IMR-90 (cell line): ENCODE results near the gene PTPRG. TPM values are rescaled to one million over a fixed set of nuclear protein-coding genes. Genes with fewer than 3 reads are reported as not detected.

Experiments
- ATAC-seq: fragments of 200-7000 bp; cut with Tn5 transposase; 2 replicates; pipeline ENCODE4 v1.9.1; 2020; ENCODE audit warnings: low read depth, mild to moderate bottlenecking, moderate library complexity
- BruUV-seq: library from RNA; stranded (reverse); fragments of 400-500 nt; replicated peaks from 2 replicates; lab custom pipeline; 2021; lab: Mats Ljungman, UMichigan
- CTCF ChIA-PET: fragments of 300-600 bp; formaldehyde crosslinking; extraction: SDS; loops from one replicate; lab custom pipeline; 2021; ENCODE audit warnings: antibody characterized with exemption; lab: Yijun Ruan, JAX
- POLR2A ChIA-PET: fragments of 300-600 bp; sonication (Branson Sonifier 250); formaldehyde crosslinking; loops from one replicate; lab custom pipeline; 2022; ENCODE audit warnings: antibody characterized with exemption; ENCODE audit not compliant: unreplicated experiment; lab: Charles Lee
- DNase-seq: peaks from one replicate; pipeline ENCODE4 v3.0.0; 2013
- H2AFZ ChIP-seq: replicated peaks from 2 replicates; pipeline ENCODE3; 2013; ENCODE audit warnings: low read length, mild to moderate bottlenecking; ENCODE audit not compliant: poor library complexity
- H2AK5ac ChIP-seq: 2 replicates; pipeline ENCODE4 v1.6.1; 2013; ENCODE audit warnings: low read depth, low read length, inconsistent platforms
- H2AK9ac ChIP-seq: replicated peaks from 2 replicates; pipeline ENCODE3; 2013; ENCODE audit warnings: mild to moderate bottlenecking, low read depth, low read length, moderate library complexity; ENCODE audit not compliant: poor library complexity
- H2BK120ac ChIP-seq: 2 replicates; pipeline ENCODE4 v1.6.1; 2013; ENCODE audit warnings: low read depth, low read length, inconsistent platforms
- H2BK15ac ChIP-seq: 3 replicates; pipeline ENCODE4 v1.6.1; 2013; ENCODE audit warnings: low read depth, low read length, inconsistent platforms
- H2BK20ac ChIP-seq: 2 replicates; pipeline ENCODE4 v1.6.1; 2013; ENCODE audit warnings: low read depth, mild to moderate bottlenecking, inconsistent platforms, low read length, moderate library complexity
- H2BK5ac ChIP-seq: 2 replicates; pipeline ENCODE4 v1.6.1; 2013; ENCODE audit warnings: mild to moderate bottlenecking, low read depth, low read length, inconsistent platforms; ENCODE audit not compliant: poor library complexity, severe bottlenecking
- H3K14ac ChIP-seq: replicated peaks from 2 replicates; pipeline ENCODE4 v1.6.1; 2013; ENCODE audit warnings: low read depth, low read length, inconsistent platforms
- H3K18ac ChIP-seq: 2 replicates; pipeline ENCODE4 v1.6.1; 2013; ENCODE audit warnings: low read depth, low read length, control low read depth
- H3K23ac ChIP-seq: 2 replicates; pipeline ENCODE4 v1.6.1; 2013; ENCODE audit warnings: low read depth, low read length, inconsistent platforms
- H3K27ac ChIP-seq: 2 replicates; pipeline ENCODE4 v1.5.1; 2013; ENCODE audit warnings: mild to moderate bottlenecking, control low read depth, low read length; ENCODE audit not compliant: insufficient read depth
- H3K27me3 ChIP-seq: 2 replicates; pipeline ENCODE4 v1.6.1; 2013; ENCODE audit warnings: low read length; ENCODE audit not compliant: control insufficient read depth, insufficient read depth
- H3K36me3 ChIP-seq: 2 replicates; pipeline ENCODE4 v1.6.1; 2013; ENCODE audit warnings: low read length, mixed read lengths; ENCODE audit not compliant: control insufficient read depth, insufficient read depth
- H3K4ac ChIP-seq: 2 replicates; pipeline ENCODE4 v1.6.1; 2013; ENCODE audit warnings: low read depth, low read length, inconsistent platforms
- H3K4me1 ChIP-seq: 2 replicates; pipeline ENCODE4 v1.6.1; 2013; ENCODE audit warnings: low read length, mixed read lengths; ENCODE audit not compliant: control insufficient read depth, insufficient read depth
- H3K4me2 ChIP-seq: 2 replicates; pipeline ENCODE4 v1.6.1; 2013; ENCODE audit warnings: low read depth, mild to moderate bottlenecking, control low read depth, low read length, moderate library complexity
- H3K4me3 ChIP-seq: 2 replicates; pipeline ENCODE4 v1.5.1; 2013; ENCODE audit warnings: low read depth, mild to moderate bottlenecking, control low read depth, low read length, moderate library complexity; ENCODE audit not compliant: insufficient read depth
- H3K56ac ChIP-seq: 2 replicates; pipeline ENCODE4 v1.6.1; 2013; ENCODE audit warnings: low read length, inconsistent platforms; ENCODE audit not compliant: insufficient read depth; ENCODE audit errors: extremely low read depth
- H3K79me1 ChIP-seq, 2 experiments: 2 replicates each; pipeline ENCODE4 v1.6.1; 2013; ENCODE audit warnings: low read length in 2 of 2, inconsistent platforms in 1 of 2, low read depth in 1 of 2
- H3K9ac ChIP-seq: 2 replicates; pipeline ENCODE4 v1.6.1; 2013; ENCODE audit warnings: low read depth, low read length, control low read depth
- H3K9me1 ChIP-seq: 2 replicates; pipeline ENCODE4 v1.6.1; 2013; ENCODE audit warnings: low read length, inconsistent platforms; ENCODE audit not compliant: insufficient read depth
- H3K9me3 ChIP-seq: 2 replicates; pipeline ENCODE4 v1.6.1; 2013; ENCODE audit warnings: low read length; ENCODE audit not compliant: control insufficient read depth, insufficient read depth
- H4K20me1 ChIP-seq: 2 replicates; pipeline ENCODE4 v1.6.1; 2013; ENCODE audit warnings: low read length, inconsistent platforms; ENCODE audit not compliant: insufficient read depth
- H4K5ac ChIP-seq: 2 replicates; pipeline ENCODE4 v1.6.1; 2013; ENCODE audit warnings: mild to moderate bottlenecking, low read depth, low read length, control low read depth
- H4K8ac ChIP-seq, 2 experiments: 2 replicates each; pipeline ENCODE4 v1.6.1; 2013; ENCODE audit warnings: low read depth in 2 of 2, low read length in 2 of 2, control low read depth in 1 of 2, inconsistent platforms in 1 of 2
- H4K91ac ChIP-seq: 2 replicates; pipeline ENCODE4 v1.6.1; 2013; ENCODE audit warnings: low read depth, low read length, inconsistent platforms; ENCODE audit not compliant: insufficient read depth
- BHLHE40 ChIP-seq: fragments of 150-350 bp; IDR thresholded peaks from 2 replicates; pipeline ENCODE4 v1.6.1; 2016; ENCODE audit warnings: mild to moderate bottlenecking, low read depth, low read length
- CEBPB ChIP-seq: IDR thresholded peaks from 2 replicates; pipeline ENCODE4 v1.6.1; 2012; ENCODE audit warnings: low read depth, low read length, improper control_type of control experiment
- CHD1 ChIP-seq: IDR thresholded peaks from 2 replicates; pipeline ENCODE4 v1.6.1; 2012; ENCODE audit warnings: low read depth, low read length, improper control_type of control experiment
- FOS ChIP-seq: fragments of 150-350 bp; IDR thresholded peaks from 2 replicates; pipeline ENCODE4 v1.6.1; 2016; ENCODE audit warnings: low read depth, low read length
- MAFK ChIP-seq: IDR thresholded peaks from 2 replicates; pipeline ENCODE4 v1.6.1; 2012; ENCODE audit warnings: low read depth, low read length, improper control_type of control experiment
- MAZ ChIP-seq: IDR thresholded peaks from 2 replicates; pipeline ENCODE4 v1.6.1; 2012; ENCODE audit warnings: low read depth, mild to moderate bottlenecking, low read length, improper control_type of control experiment, moderate library complexity, borderline replicate concordance
- MXI1 ChIP-seq: IDR thresholded peaks from 2 replicates; pipeline ENCODE4 v1.6.1; 2012; ENCODE audit warnings: low read depth, mild to moderate bottlenecking, low read length, moderate library complexity, borderline replicate concordance
- NFE2L2 ChIP-seq: fragments of 150-350 bp; IDR thresholded peaks from 2 replicates; pipeline ENCODE4 v1.6.1; 2016; ENCODE audit warnings: low read depth, mild to moderate bottlenecking, low read length
- POLR2A ChIP-seq: IDR thresholded peaks from 2 replicates; pipeline ENCODE4 v1.6.1; 2012; ENCODE audit warnings: mild to moderate bottlenecking, low read depth, low read length
- RAD21 ChIP-seq: IDR thresholded peaks from 2 replicates; pipeline ENCODE4 v1.6.1; 2012; ENCODE audit warnings: low read length, improper control_type of control experiment
- RCOR1 ChIP-seq: IDR thresholded peaks from 2 replicates; pipeline ENCODE4 v1.6.1; 2012; ENCODE audit warnings: mild to moderate bottlenecking, low read length, improper control_type of control experiment; ENCODE audit not compliant: insufficient replicate concordance
- RFX5 ChIP-seq: IDR thresholded peaks from 2 replicates; pipeline ENCODE4 v1.8.0; 2012; ENCODE audit warnings: low read depth, mild to moderate bottlenecking, low read length, moderate library complexity
- SMC3 ChIP-seq: fragments of 150-350 bp; IDR thresholded peaks from 2 replicates; pipeline ENCODE4 v1.6.1; 2016; ENCODE audit warnings: low read depth, mild to moderate bottlenecking, antibody characterized with exemption, low read length, moderate library complexity
- WGBS, 2 experiments: methylation state at CpG; one replicate each; pipeline versions ENCODE4 v1.1.5 to v1.1.7; 2013; ENCODE audit warnings: missing lambda C conversion rate in 2 of 2; ENCODE audit not compliant: insufficient read length in 1 of 2; ENCODE audit errors: extremely low coverage in 2 of 2; 5-methylcytosine and 5-hydroxymethylcytosine counted together
- dilution Hi-C: fragments of 300-500 bp; cut with HindIII; formaldehyde crosslinking; loops from one replicate; pipeline ENCODE4 v1.14.3; 2018; ENCODE audit warnings: low sequenced_read_pairs; ENCODE audit not compliant: unreplicated experiment
- in situ Hi-C: fragments of 300-500 bp; cut with MboI; formaldehyde crosslinking; loops from 3 replicates; pipeline ENCODE4 v1.14.3; 2019; ENCODE audit warnings: low sequenced_read_pairs, inconsistent platforms, mixed read lengths
- intact Hi-C: fragments of 100-400 bp; cut with micrococcal nuclease; formaldehyde crosslinking; loops from 2 replicates; pipeline ENCODE4 v1.10.0; 2022
- polyA plus RNA-seq, 3 experiments: library from polyadenylated mRNA; depleted of rRNA; stranded (reverse); fragments of >200 nt; gene quantifications; 2 replicates each; pipeline ENCODE4 v1.2.3, GENCODE V29; 2012; ENCODE audit warnings: low replicate concordance in 1 of 3
- total RNA-seq: library from RNA; depleted of rRNA; stranded (reverse); fragments of >200 nt; gene quantifications from 2 replicates; pipeline ENCODE4 v1.2.3, GENCODE V29; 2012
- TF ChIP-seq, protein P1 (sequence below): fragments of 150-350 bp; IDR thresholded peaks from 2 replicates; pipeline ENCODE4 v1.6.1; 2016; ENCODE audit warnings: low read depth, mild to moderate bottlenecking, low read length, moderate library complexity, borderline replicate concordance
- TF ChIP-seq, protein P2 (sequence below): fragments of 150-350 bp; IDR thresholded peaks from 2 replicates; pipeline ENCODE4 v1.6.1; 2017; ENCODE audit warnings: mild to moderate bottlenecking, antibody characterized with exemption, low read length, low read depth
- TF ChIP-seq, protein P3 (sequence below): conservative IDR thresholded peaks from 2 replicates; pipeline ENCODE4 v1.5.1; 2012; ENCODE audit warnings: mild to moderate bottlenecking, low read depth, low read length, improper control_type of control experiment

The PTPRG gene
- total and polyA plus RNA-seq, 2 of the 4 experiments (the other 2 are of a cell fraction), result 7.7 to 31.0 TPM

DNA sequence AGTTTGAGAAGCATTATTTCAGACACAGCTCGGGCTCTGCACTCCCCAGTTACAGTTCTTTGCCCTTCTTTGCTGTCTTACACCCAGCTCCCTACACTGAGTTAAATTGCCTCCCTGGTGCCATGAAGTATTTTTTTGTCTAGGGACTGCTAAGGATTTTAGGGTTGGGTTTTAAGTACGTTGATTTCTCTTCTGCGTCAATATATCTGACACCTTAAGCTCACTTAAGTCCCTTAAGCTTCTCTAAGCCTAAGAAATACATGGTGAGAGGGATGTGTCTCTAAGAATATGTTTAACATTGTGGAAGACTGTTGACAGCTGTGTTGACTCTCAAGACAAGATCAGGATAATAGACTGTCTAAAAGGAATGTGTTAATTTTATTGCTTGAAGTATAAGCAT lies 400.5 kb downstream of the PTPRG start:
- H3K9me1 ChIP-seq, result peaks cover 13% of the 10 kb centered on the region
- no peak overlapping the region for H2BK15ac ChIP-seq
- H3K36me3 ChIP-seq, result no peaks in the 10 kb centered on the region
- H4K20me1 ChIP-seq, result peaks cover 20% of the 10 kb centered on the region; the same call in 1 of the 2 replicates
- H3K4me1 ChIP-seq, result peaks cover 2% of the 10 kb centered on the region; the same call in 1 of the 2 replicates
- no peak overlapping the region for H2AFZ ChIP-seq
- H4K8ac ChIP-seq, result no peak overlapping the region
- H3K4ac ChIP-seq, result no peak overlapping the region
- no peaks in the 10 kb centered on the region for H3K27me3 ChIP-seq
- H3K4me2 ChIP-seq, result no peak overlapping the region
- WGBS, 2 experiments, result no CpG with 5 or more reads among the region's 3 CpGs
- no peak overlapping the region for H3K9ac ChIP-seq
- in situ Hi-C loops (no loop called here), dilution Hi-C loops (no loop called here), intact Hi-C loops (no loop called here)
- no peaks in the 10 kb centered on the region for H3K9me3 ChIP-seq
- H4K91ac ChIP-seq, result no peak overlapping the region
- no peak for ATAC-seq
- no peak for TF ChIP-seq CHD1
- TF ChIP-seq NFE2L2, result no peak
- TF ChIP-seq SMC3, result no peak
- no peak for TF ChIP-seq CEBPB
- no peak for TF ChIP-seq RCOR1
- TF ChIP-seq POLR2A, result no peak
- TF ChIP-seq MAFK, result no peak
- TF ChIP-seq, protein P1, sequence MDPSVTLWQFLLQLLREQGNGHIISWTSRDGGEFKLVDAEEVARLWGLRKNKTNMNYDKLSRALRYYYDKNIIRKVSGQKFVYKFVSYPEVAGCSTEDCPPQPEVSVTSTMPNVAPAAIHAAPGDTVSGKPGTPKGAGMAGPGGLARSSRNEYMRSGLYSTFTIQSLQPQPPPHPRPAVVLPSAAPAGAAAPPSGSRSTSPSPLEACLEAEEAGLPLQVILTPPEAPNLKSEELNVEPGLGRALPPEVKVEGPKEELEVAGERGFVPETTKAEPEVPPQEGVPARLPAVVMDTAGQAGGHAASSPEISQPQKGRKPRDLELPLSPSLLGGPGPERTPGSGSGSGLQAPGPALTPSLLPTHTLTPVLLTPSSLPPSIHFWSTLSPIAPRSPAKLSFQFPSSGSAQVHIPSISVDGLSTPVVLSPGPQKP, result no peak
- TF ChIP-seq RFX5, result no peak
- no peak for TF ChIP-seq MAZ
- TF ChIP-seq BHLHE40, result no peak
- TF ChIP-seq, protein P2, sequence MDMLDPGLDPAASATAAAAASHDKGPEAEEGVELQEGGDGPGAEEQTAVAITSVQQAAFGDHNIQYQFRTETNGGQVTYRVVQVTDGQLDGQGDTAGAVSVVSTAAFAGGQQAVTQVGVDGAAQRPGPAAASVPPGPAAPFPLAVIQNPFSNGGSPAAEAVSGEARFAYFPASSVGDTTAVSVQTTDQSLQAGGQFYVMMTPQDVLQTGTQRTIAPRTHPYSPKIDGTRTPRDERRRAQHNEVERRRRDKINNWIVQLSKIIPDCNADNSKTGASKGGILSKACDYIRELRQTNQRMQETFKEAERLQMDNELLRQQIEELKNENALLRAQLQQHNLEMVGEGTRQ, result no peak
- no peak for TF ChIP-seq MXI1
- TF ChIP-seq FOS, result no peak
- TF ChIP-seq, protein P3, sequence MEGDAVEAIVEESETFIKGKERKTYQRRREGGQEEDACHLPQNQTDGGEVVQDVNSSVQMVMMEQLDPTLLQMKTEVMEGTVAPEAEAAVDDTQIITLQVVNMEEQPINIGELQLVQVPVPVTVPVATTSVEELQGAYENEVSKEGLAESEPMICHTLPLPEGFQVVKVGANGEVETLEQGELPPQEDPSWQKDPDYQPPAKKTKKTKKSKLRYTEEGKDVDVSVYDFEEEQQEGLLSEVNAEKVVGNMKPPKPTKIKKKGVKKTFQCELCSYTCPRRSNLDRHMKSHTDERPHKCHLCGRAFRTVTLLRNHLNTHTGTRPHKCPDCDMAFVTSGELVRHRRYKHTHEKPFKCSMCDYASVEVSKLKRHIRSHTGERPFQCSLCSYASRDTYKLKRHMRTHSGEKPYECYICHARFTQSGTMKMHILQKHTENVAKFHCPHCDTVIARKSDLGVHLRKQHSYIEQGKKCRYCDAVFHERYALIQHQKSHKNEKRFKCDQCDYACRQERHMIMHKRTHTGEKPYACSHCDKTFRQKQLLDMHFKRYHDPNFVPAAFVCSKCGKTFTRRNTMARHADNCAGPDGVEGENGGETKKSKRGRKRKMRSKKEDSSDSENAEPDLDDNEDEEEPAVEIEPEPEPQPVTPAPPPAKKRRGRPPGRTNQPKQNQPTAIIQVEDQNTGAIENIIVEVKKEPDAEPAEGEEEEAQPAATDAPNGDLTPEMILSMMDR, result no peak
- no peak for TF ChIP-seq RAD21
- H2AK9ac ChIP-seq, result peak overlapping the region; percentile 34
- BruUV-seq, result no TSS peak
- H3K56ac ChIP-seq, result no peak overlapping the region
- no peak overlapping the region for H2BK5ac ChIP-seq
- no peak overlapping the region for H3K18ac ChIP-seq
- H2AK5ac ChIP-seq, result no peak overlapping the region
- peak overlapping the region; percentile 66; the same call in 1 of the 2 replicates for H3K23ac ChIP-seq
- H3K14ac ChIP-seq, result 0 out of 2 replicates have a peak overlapping the region, but pooled peaks have one; percentile 64
- no peak for DNase-seq
- H3K79me1 ChIP-seq, result peaks cover 29 to 67% of the 10 kb centered on the region in 2 experiments
- ChIA-PET POLR2A (no interaction called here), CTCF (no interaction called here)
- no peak overlapping the region for H4K5ac ChIP-seq
- no peak overlapping the region for H2BK20ac ChIP-seq
- H3K4me3 ChIP-seq, result no peak overlapping the region
- no peak overlapping the region for H3K27ac ChIP-seq
- H2BK120ac ChIP-seq, result no peak overlapping the region
